MG63 (cell line): ENCODE results near the gene STRBP. TPM values are rescaled to one million over a fixed set of nuclear protein-coding genes. Genes with fewer than 3 reads are reported as not detected.
"Not testable (repeated sequence)": the region's sequence is repeated elsewhere in the genome, so short reads cannot be mapped to it uniquely, and the experiment has no call there.

Experiments used
- DNase-seq: peaks from one replicate; pipeline ENCODE4 v3.0.0-alpha.2; 2020
- H3K27me3 ChIP-seq: fragments of 250-450 bp; sonication (Bioruptor Pico); 2 replicates; pipeline ENCODE4 v1.5.1; 2020; ENCODE audit warnings: mild to moderate bottlenecking, moderate library complexity
- H3K36me3 ChIP-seq: fragments of 250-450 bp; sonication (Bioruptor Pico); 2 replicates; pipeline ENCODE4 v1.5.1; 2020; ENCODE audit warnings: mild to moderate bottlenecking, moderate library complexity
- H3K4me3 ChIP-seq: fragments of 250-450 bp; sonication (Bioruptor Pico); 2 replicates; pipeline ENCODE4 v1.5.1; 2020; ENCODE audit warnings: mild to moderate bottlenecking, moderate library complexity
- H3K9me3 ChIP-seq: fragments of 250-450 bp; sonication (Bioruptor Pico); 2 replicates; pipeline ENCODE4 v1.5.1; 2020; ENCODE audit warnings: mild to moderate bottlenecking, moderate library complexity
- total RNA-seq: library from RNA; depleted of rRNA; stranded (reverse); fragments of >200 nt; shearing (Covaris generic); gene quantifications from 2 replicates; pipeline ENCODE4 v1.2.3, GENCODE V29; 2014; ENCODE audit warnings: low replicate concordance

STRBP gene
- total RNA-seq, 1 experiment from 2014 or later = 8.1 TPM

GRCh38 chr9:123187131-123187530 lies 81.3 kb downstream of the STRBP start:
- Histone ChIP-seq H3K4me3 (no peak overlapping the region), H3K27me3 (no peaks in the 10 kb centered on the region), H3K9me3 (no peaks in the 10 kb centered on the region), H3K36me3 (no peaks in the 10 kb centered on the region)
- DNase-seq = no peak

GRCh38 chr9:123186029-123186428 lies 82.4 kb downstream of the STRBP start:
- DNase-seq, H3K27me3 ChIP-seq, H3K36me3 ChIP-seq, H3K4me3 ChIP-seq, H3K9me3 ChIP-seq: not testable (repeated sequence)

DNA sequence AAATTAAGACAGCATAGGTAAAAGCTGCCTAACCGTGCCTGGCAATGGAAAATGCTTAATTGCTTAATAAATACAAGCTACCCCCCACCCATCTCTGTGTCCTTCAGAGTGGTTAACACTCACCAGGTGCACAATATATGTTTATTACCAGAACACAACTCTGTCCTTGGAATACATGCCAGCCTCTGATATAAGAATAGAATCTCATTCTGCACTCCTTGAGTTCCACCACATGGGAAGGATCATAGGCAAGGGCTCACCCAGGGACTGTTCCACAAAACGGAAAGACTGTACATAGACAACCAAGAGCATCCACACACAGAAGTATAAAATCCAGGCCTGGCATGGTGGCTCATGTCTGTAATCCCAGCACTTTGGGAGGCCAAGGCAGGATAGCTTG lies 91.4 kb downstream of the STRBP start:
- no peak overlapping the region for H3K4me3 ChIP-seq
- no peaks in the 10 kb centered on the region for H3K27me3 ChIP-seq
- no peaks in the 10 kb centered on the region for H3K36me3 ChIP-seq
- DNase-seq = no peak
- no peaks in the 10 kb centered on the region for H3K9me3 ChIP-seq

DNA sequence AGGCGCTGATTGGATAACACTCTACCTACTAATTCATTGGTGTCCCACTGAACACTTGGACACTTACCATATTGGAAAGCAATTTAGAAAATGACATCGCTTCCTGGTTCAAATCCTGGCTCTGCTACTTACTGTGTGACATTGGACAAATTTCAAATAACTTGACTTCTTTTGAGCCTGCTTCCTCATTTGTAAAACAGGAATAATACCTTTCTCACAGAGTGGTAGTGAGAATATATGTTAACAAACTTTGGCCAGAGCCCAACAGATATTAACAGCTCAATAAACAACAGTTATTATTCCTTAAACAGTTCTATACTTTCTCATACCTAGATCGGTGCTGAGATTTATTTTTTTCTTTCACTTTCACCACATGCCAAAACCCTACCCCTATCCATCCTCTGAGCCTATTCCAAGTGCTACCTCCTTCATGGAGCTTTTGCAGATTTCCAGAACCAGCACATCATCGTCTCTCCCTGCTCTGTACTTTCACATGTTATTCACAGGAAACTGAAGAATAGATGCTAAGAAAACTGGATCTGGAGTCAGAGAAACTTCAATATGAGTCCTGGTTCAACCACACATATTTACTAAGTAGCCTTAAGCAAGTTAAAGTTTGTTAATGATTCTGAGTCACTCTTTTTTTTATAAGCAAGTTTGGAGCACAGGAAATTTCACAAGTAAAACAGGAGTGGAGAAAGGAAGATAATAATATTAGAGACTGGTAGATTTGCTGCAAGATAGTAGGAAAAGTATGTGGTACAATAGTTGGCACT lies 92.3 kb downstream of the STRBP start:
- no peak overlapping the region; the same call in 1 of the 2 replicates for H3K4me3 ChIP-seq

DNA sequence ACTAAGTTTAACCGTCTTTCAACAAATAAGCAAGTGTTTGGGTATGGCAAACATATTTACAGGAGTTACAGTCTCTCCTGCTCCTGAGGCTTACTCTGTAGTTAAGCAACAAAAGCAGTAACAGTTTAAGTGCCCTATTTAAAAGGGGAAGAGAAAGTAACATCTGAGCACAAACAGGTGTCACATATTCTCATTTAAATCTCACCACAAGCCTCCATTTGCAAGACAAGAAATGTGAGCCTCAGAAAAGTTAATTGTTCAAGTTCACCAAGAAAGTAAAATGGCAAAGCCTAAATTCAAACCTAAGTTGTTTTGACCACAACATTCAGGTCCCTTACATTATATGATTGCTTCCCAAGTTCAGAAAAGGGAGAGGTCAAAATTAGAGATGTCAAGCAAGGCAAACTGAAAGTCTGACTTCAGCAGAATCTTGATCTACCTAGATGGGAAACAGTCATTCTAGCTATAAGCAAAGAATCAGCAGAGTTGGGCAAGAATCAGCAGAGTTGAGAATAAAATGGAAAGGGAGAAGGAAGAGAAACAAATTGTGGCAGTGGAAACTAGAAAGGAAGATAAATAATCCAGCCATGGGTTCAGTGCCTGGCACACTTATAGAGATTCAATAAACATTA lies 93.4 kb downstream of the STRBP start:
- no peaks in the 10 kb centered on the region for H3K9me3 ChIP-seq
- H3K4me3 ChIP-seq = no peak overlapping the region
- no peaks in the 10 kb centered on the region for H3K27me3 ChIP-seq
- DNase-seq = no peak
- no peaks in the 10 kb centered on the region for H3K36me3 ChIP-seq

More for the DNA sequence above, 92.3 kb downstream of the STRBP start:
- DNase-seq = no peak
- Histone ChIP-seq H3K9me3 (no peaks in the 10 kb centered on the region), H3K36me3 (no peaks in the 10 kb centered on the region), H3K27me3 (no peaks in the 10 kb centered on the region)

DNA sequence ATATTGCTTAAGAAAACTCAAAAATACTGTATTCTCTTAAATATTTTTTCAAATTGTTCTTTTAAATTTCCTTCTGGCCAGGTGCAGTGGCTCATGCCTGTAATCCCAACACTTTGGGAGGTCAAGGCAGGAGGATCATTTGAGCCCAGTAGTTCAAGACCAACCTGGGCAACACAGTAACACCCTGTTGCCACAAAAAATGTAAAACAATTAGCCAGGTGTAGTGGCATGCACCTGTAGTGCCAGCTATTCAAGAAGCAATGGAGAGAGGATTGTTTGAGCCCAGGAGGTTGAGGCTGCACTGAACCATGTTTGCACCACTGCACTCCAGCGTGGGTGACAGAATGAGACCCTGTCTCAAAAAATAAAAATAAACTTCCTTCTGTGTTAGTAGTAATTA lies 94.3 kb downstream of the STRBP start:
- no peak for DNase-seq
- Histone ChIP-seq H3K9me3 (no peaks in the 10 kb centered on the region), H3K36me3 (no peaks in the 10 kb centered on the region), H3K4me3 (no peak overlapping the region), H3K27me3 (no peaks in the 10 kb centered on the region)

DNA sequence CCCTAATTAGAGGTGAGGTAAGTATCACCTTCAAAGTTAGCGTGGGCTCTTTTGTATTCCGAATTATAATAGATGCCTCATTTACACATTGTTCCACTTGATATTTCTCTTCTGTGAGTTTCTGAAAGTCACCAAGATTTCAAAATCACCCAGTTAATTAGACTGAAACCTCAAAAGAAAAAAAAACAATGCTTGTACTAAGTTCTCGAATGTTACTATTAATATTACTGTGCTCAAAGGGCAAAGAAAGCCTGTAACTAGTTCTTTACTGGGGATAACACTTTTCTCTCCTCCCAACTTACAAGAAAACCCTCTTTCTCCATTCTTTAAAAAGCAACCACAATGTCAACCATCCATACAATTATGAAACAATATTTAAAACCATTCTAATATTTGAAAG lies 98.5 kb downstream of the STRBP start:
- DNase-seq = no peak
- no peaks in the 10 kb centered on the region for H3K36me3 ChIP-seq

GRCh38 chr9:123168586-123168985 lies 99.8 kb downstream of the STRBP start:
- H3K36me3 ChIP-seq = no peaks in the 10 kb centered on the region
- no peaks in the 10 kb centered on the region for H3K27me3 ChIP-seq
- H3K4me3 ChIP-seq = no peak overlapping the region
- no peak for DNase-seq
- no peaks in the 10 kb centered on the region for H3K9me3 ChIP-seq

More for the DNA sequence above, 98.5 kb downstream of the STRBP start:
- H3K4me3 ChIP-seq = no peak overlapping the region
- no peaks in the 10 kb centered on the region for H3K27me3 ChIP-seq
- H3K9me3 ChIP-seq = no peaks in the 10 kb centered on the region

DNA sequence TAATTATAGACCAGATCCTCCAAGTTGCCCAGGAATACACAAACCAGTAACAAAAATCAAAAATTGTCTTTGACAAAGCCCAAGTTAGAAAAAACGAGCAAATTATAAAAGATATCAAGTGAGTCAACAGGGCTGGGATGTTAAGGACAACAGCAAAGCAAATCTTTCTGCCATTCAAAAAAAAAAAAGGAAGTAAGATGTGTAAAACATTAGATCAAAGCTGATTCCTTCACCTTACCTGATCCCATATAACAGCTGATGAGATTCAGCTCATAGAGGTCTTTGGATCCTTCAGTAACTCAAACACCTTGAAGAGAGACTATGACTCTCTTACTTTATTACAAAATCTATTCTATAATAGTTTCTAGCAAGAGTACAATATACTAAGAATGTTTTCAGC lies 100.9 kb downstream of the STRBP start:
- Histone ChIP-seq H3K36me3 (no peaks in the 10 kb centered on the region), H3K4me3 (no peak overlapping the region), H3K9me3 (no peaks in the 10 kb centered on the region), H3K27me3 (no peaks in the 10 kb centered on the region)
- no peak for DNase-seq

- no peaks in the 10 kb centered on the region for H3K9me3 ChIP-seq
- H3K27me3 ChIP-seq = no peaks in the 10 kb centered on the region
- DNase-seq = no peak
- no peak overlapping the region for H3K4me3 ChIP-seq
- H3K36me3 ChIP-seq = no peaks in the 10 kb centered on the region
Measured at GRCh38 chr9:123165813-123166212, 102.6 kb downstream of the STRBP start.

- Histone ChIP-seq H3K4me3 (no peak overlapping the region), H3K9me3 (no peaks in the 10 kb centered on the region), H3K27me3 (no peaks in the 10 kb centered on the region), H3K36me3 (no peaks in the 10 kb centered on the region)
- no peak for DNase-seq
Measured at GRCh38 chr9:123164285-123164684, 104.1 kb downstream of the STRBP start.

DNA sequence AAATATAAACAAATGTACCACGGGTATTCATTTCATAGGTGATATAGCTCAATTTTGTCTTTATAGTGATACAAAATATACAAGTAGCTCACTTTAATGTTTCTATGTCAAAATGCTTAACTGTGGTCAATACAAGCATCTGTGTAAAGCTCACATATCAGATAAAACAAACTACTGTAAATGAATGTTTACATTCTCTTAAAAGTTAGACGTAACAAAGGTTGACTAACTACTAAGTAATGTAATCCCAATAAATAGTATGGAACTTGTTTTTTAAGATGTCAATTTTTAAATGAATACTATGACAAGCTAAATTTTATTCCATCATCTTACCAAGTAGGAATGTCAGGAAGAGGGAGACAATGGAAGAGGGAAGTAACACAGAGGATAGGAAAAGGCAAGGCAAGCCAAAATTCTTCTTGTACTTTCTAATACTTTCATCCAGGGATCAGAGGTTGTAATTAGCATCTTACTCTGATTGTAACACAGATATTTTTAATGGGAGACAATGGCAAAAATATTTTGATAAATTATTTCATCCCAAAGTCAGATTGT lies 105.5 kb downstream of the STRBP start:
- no peaks in the 10 kb centered on the region for H3K27me3 ChIP-seq
- no peak overlapping the region for H3K4me3 ChIP-seq
- H3K36me3 ChIP-seq = no peaks in the 10 kb centered on the region
- no peak for DNase-seq
- H3K9me3 ChIP-seq = no peaks in the 10 kb centered on the region

- Histone ChIP-seq H3K27me3 (no peaks in the 10 kb centered on the region), H3K36me3 (no peaks in the 10 kb centered on the region), H3K9me3 (no peaks in the 10 kb centered on the region), H3K4me3 (no peak overlapping the region)
- DNase-seq = no peak
Measured at GRCh38 chr9:123162360-123162759, 106.0 kb downstream of the STRBP start.

DNA sequence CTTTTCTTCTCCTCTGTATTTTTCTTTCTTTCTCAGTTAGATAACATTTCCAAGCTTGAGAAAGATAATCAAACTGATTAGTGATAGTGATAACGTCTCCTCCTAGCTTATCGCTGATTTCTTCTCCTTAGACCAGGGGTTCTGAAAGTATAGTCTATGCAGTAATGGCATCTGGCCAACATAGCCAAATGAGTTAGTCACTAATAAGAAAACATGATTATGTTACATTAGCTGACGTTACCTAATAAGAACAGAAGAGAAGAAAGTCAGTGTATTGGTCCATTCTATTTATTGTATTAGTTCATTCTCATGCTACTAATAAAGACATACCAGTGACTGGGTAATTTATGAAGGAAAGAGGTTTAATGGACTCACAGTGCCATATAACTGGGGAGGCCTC lies 111.2 kb downstream of the STRBP start:
- no peaks in the 10 kb centered on the region for H3K27me3 ChIP-seq

DNA sequence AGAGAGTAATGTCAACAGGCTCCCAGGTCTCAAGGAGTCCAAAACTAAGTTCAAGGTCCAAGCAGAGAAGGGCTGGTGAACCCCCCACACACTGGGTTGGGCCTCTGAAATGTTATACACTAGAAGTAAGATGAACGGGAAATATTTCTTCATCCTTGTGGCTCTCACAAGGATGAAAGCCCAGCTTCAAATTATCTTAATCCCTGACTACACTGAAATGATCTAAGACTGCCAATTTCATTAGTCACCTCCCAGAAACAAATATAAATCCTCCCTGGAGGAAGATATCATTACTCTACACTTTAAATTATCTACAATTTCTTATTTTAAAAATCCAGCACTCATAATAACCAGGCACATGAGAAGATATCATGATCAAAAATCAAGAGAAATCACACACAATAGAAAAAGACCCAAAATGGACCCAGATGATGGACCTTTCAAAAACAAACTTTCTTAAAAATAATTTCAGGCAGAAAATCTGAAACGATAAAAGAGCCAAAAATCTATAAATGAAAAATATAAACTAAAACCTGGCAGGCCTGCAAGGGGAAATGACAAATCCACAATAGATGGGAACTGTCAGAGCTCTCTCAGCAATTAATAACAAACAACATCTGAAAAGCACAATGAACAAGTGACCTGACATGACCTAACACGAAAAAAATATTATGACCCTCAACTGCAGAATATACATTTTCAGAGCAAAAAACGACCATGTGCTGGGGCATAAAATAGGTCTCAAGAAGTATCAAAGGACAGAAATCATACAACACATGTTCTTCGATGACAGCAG lies 117.5 kb downstream of the STRBP start:
- H3K4me3 ChIP-seq = no peak overlapping the region
- no peaks in the 10 kb centered on the region for H3K36me3 ChIP-seq
- H3K27me3 ChIP-seq = no peaks in the 10 kb centered on the region
- peak; percentile 54 for DNase-seq
- H3K9me3 ChIP-seq = no peaks in the 10 kb centered on the region; the same call in none of the 2 replicates

More for the DNA sequence above, 111.2 kb downstream of the STRBP start:
- no peaks in the 10 kb centered on the region for H3K9me3 ChIP-seq
- no peaks in the 10 kb centered on the region for H3K36me3 ChIP-seq
- no peak for DNase-seq
- no peak overlapping the region for H3K4me3 ChIP-seq

DNA sequence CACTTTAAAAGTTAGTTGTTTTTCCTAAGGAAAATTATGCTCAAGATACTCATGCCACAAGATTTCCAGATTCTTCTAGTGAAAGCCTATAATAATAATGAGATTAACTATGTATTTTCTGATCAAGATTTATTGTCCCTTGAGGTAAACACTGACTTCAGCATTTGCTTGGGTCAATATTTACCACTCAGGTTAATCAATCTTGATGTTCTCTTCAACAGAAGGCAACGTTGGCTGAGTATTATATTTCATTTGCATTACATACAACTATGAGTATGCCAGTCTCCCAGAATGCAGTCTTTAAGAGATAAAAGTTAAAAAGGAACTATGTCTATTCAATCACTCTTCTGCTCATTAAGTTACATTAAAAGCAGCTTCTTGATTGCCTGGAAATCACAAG lies 119.3 kb downstream of the STRBP start:
- no peak for DNase-seq
- Histone ChIP-seq H3K4me3 (no peak overlapping the region), H3K27me3 (no peaks in the 10 kb centered on the region), H3K36me3 (no peaks in the 10 kb centered on the region), H3K9me3 (no peaks in the 10 kb centered on the region; the same call in none of the 2 replicates)

GRCh38 chr9:123138163-123138562 lies 130.2 kb downstream of the STRBP start:
- no peak for DNase-seq
- Histone ChIP-seq H3K27me3 (no peaks in the 10 kb centered on the region), H3K9me3 (no peaks in the 10 kb centered on the region), H3K36me3 (no peaks in the 10 kb centered on the region), H3K4me3 (no peak overlapping the region)
